Retina (tissue), 1 donor: Measurements from ENCODE around the gene ZNF536.

Experiments
- DNase-seq: peaks from one replicate; pipeline ENCODE4 v3.0.0-alpha.2; 2016

ZNF536 gene

GRCh38 chr19:30364866-30365800 is 7.1 kb upstream of the ZNF536 start:
- DNase-seq: no peak

GRCh38 chr19:30366282-30366681 is 5.9 kb upstream of the ZNF536 start:
- DNase-seq: no peak

- no peak for DNase-seq
These were observed 5.2 kb upstream of the ZNF536 start for GRCh38 chr19:30367006-30367405.

GRCh38 chr19:30367421-30367820 is 4.8 kb upstream of the ZNF536 start:
- DNase-seq: no peak

- no peak for DNase-seq
These were observed 2.4 kb upstream of the ZNF536 start for GRCh38 chr19:30369833-30370232.

GRCh38 chr19:30371161-30371836 is 885 bp upstream of the ZNF536 start:
- no peak for DNase-seq

- DNase-seq: no peak
These were observed 1.4 kb downstream of the ZNF536 start for GRCh38 chr19:30373593-30373992.

GRCh38 chr19:30374539-30374864 is 2.3 kb downstream of the ZNF536 start:
- no peak for DNase-seq

GRCh38 chr19:30374865-30375552 is 2.8 kb downstream of the ZNF536 start:
- DNase-seq: peak; percentile 81

- no peak for DNase-seq
These were observed 3.4 kb downstream of the ZNF536 start for GRCh38 chr19:30375553-30376031.

- no peak for DNase-seq
These were observed 4.1 kb downstream of the ZNF536 start for GRCh38 chr19:30376272-30376671.

- DNase-seq: no peak
These were observed 4.7 kb downstream of the ZNF536 start for GRCh38 chr19:30376826-30377425.

- DNase-seq: no peak
These were observed 6.5 kb downstream of the ZNF536 start for GRCh38 chr19:30378701-30379100.

- no peak for DNase-seq
These were observed 7.8 kb downstream of the ZNF536 start for GRCh38 chr19:30379841-30380610.

- no peak for DNase-seq
These were observed 9.2 kb downstream of the ZNF536 start for GRCh38 chr19:30381366-30381765.

GRCh38 chr19:30385174-30385573 is 13.0 kb downstream of the ZNF536 start:
- no peak for DNase-seq

- DNase-seq: no peak
These were observed 13.5 kb downstream of the ZNF536 start for GRCh38 chr19:30385666-30386065.

GRCh38 chr19:30386551-30387143 is 14.5 kb downstream of the ZNF536 start:
- no peak for DNase-seq

- no peak for DNase-seq
These were observed 15.3 kb downstream of the ZNF536 start for GRCh38 chr19:30387311-30388115.

- no peak for DNase-seq
These were observed 16.1 kb downstream of the ZNF536 start for GRCh38 chr19:30388327-30388726.

GRCh38 chr19:30388819-30389218 is 16.6 kb downstream of the ZNF536 start:
- DNase-seq: no peak
